Naive thymus-derived CD4-positive, alpha-beta T cell (primary cell): ENCODE results near the gene LASP1. TPM values are rescaled to one million over a fixed set of nuclear protein-coding genes. Genes with fewer than 3 reads are reported as not detected.

Experiments used
- ATAC-seq: fragments of 150-1000 bp; cut with Tn5 transposase; 2 replicates; pipeline ENCODE4 v1.10.0; 2021; ENCODE audit warnings: mild to moderate bottlenecking, moderate library complexity
- CTCF ChIA-PET: fragments of 350-600 bp; sonication (Branson Sonifier 250); formaldehyde crosslinking; loops from one replicate; lab custom pipeline; 2021; ENCODE audit warnings: antibody characterized with exemption; lab: Charles Lee
- POLR2A ChIA-PET: fragments of 350-600 bp; sonication (Branson Sonifier 250); formaldehyde crosslinking; loops from one replicate; lab custom pipeline; 2021; ENCODE audit warnings: antibody characterized with exemption, inconsistent platforms; lab: Charles Lee
- DNase-seq, 9 donors: peaks; one replicate each; pipeline versions ENCODE4 v3.0.0 to v3.0.0-alpha.2; 2020 to 2022; ENCODE audit warnings: mixed read lengths in 1 of 9
- H3K27ac ChIP-seq: one replicate; pipeline ENCODE4 v1.7.0; 2013; ENCODE audit warnings: mild to moderate bottlenecking, low read depth, low read length, moderate library complexity
- H3K27me3 ChIP-seq, 2 donors: one replicate each; pipeline ENCODE4 v1.7.0; 2013; ENCODE audit warnings: low read length in 2 of 2, mild to moderate bottlenecking in 2 of 2, moderate library complexity in 2 of 2; ENCODE audit not compliant: control insufficient read depth in 2 of 2, insufficient read depth in 2 of 2
- H3K36me3 ChIP-seq, 3 experiments: 1 replicate in 2 of 3; 2 replicates in 1 of 3; pipeline ENCODE4 v1.7.0; 2013; ENCODE audit warnings: low read length in 3 of 3, mild to moderate bottlenecking in 3 of 3, moderate library complexity in 1 of 3; ENCODE audit not compliant: insufficient read depth in 3 of 3, control insufficient read depth in 2 of 3
- H3K4me1 ChIP-seq, 2 donors: one replicate each; pipeline ENCODE4 v1.7.0; 2013; ENCODE audit warnings: low read length in 2 of 2, mild to moderate bottlenecking in 2 of 2, moderate library complexity in 1 of 2; ENCODE audit not compliant: control insufficient read depth in 2 of 2, insufficient read depth in 2 of 2
- H3K4me3 ChIP-seq: 2 replicates; pipeline ENCODE4 v1.7.0; 2013; ENCODE audit warnings: mild to moderate bottlenecking, low read length
- H3K9me3 ChIP-seq, 3 experiments: 1 replicate in 2 of 3; 2 replicates in 1 of 3; pipeline ENCODE4 v1.7.0; 2013; ENCODE audit warnings: low read length in 3 of 3; ENCODE audit not compliant: control insufficient read depth in 2 of 3
- H3K27ac Mint-ChIP-seq, 9 donors: one replicate each; pipeline ENCODE4 v1.8.0; 2020 to 2022; ENCODE audit warnings: mixed read lengths in 9 of 9, mild to moderate bottlenecking in 8 of 9, moderate library complexity in 5 of 9, inconsistent platforms in 2 of 9
- H3K27me3 Mint-ChIP-seq, 5 donors: one replicate each; pipeline ENCODE4 v1.8.0; 2021 to 2022; ENCODE audit warnings: mixed read lengths in 5 of 5, mild to moderate bottlenecking in 1 of 5
- H3K36me3 Mint-ChIP-seq, 5 donors: one replicate each; pipeline ENCODE4 v1.8.0; 2020 to 2022; ENCODE audit warnings: mixed read lengths in 5 of 5, mild to moderate bottlenecking in 3 of 5, inconsistent platforms in 1 of 5
- H3K4me1 Mint-ChIP-seq, 7 donors: one replicate each; pipeline ENCODE4 v1.8.0; 2020 to 2022; ENCODE audit warnings: mixed read lengths in 7 of 7, mild to moderate bottlenecking in 3 of 7, inconsistent platforms in 1 of 7
- H3K4me3 Mint-ChIP-seq, 10 donors: one replicate each; pipeline ENCODE4 v1.8.0; 2020 to 2022; ENCODE audit warnings: mild to moderate bottlenecking in 10 of 10, mixed read lengths in 10 of 10, moderate library complexity in 6 of 10, inconsistent platforms in 2 of 10
- H3K9me3 Mint-ChIP-seq, 11 donors: one replicate each; pipeline ENCODE4 v1.8.0; 2020 to 2022; ENCODE audit warnings: mixed read lengths in 11 of 11, mild to moderate bottlenecking in 4 of 11, inconsistent platforms in 1 of 11, moderate library complexity in 1 of 11
- intact Hi-C, 2 donors: fragments of 100-400 bp; cut with micrococcal nuclease; formaldehyde crosslinking; loops; one replicate each; pipeline ENCODE4 v1.15.1; 2023
- polyA plus RNA-seq, 2 donors: library from polyadenylated mRNA; unstranded; fragments of 300-500 nt; fragmentation: Illumina TruSeq; gene quantifications; one replicate each; pipeline ENCODE4 v1.2.3, GENCODE V29; 2021
- total RNA-seq, 6 experiments: library from RNA in 5 of 6; stranded (reverse) in 5 of 6; gene quantifications; 1 replicate in 5 of 6; 2 replicates in 1 of 6; pipeline ENCODE4 v1.2.3 and lab custom pipeline; 2021 to 2026

The LASP1 gene
- total and polyA plus RNA-seq, 7 experiments from 2014 or later = 43.4 to 199 (median 104) TPM

DNA sequence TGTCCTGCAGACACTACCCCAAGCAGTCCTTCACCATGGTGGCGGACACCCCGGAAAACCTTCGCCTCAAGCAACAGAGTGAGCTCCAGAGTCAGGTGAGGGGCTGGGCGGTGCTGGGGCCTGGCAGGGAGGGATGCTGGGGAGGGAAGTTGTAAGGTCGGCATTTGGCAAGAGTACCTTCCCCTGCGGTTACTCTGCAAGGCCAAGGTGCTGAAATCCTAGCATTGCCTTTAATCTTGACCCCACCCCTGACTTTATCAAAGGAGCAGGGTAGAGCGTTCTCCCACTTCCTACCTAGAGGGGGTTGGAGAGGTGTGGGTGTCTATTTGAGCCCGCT, 20.5 kb downstream of the LASP1 start:
- ChIA-PET CTCF (interaction anchor here (1.0 kb wide), 1 partner anchor 18 kb away, joined by 3 read pairs; no protein-coding TSS in a partner anchor), POLR2A (interaction anchor here (0.7 to 2.0 kb wide), 4 partner anchors 8 to 27 kb away, joined by 3 to 5 read pairs (median 5); partner anchors contain the start of gene LASP1)
- no peaks in the 10 kb centered on the region for H3K27me3 ChIP-seq
- peaks cover 72 to 82% of the 10 kb centered on the region in 2 donors for H3K4me1 ChIP-seq
- DNase-seq (peak in 2 of 9 donors; percentile 19 to 22), ATAC-seq (peak; percentile 21)
- Mint-ChIP-seq H3K36me3 (peaks cover 0 to 26% (median 9%) of the 10 kb centered on the region in 5 donors), H3K4me1 (peaks cover 50 to 94% (median 80%) of the 10 kb centered on the region in 7 donors), H3K9me3 (peaks cover 0 to 3% (median 0%) of the 10 kb centered on the region in 11 donors), H3K4me3 (peak overlapping the region in 9 of 10 donors; percentile 54 to 74 (median 69)), H3K27me3 (no peaks in the 10 kb centered on the region), H3K27ac (peak overlapping the region; percentile 64 to 96 (median 90))
- no peak overlapping the region for H3K4me3 ChIP-seq
- peaks cover 0 to 40% (median 6%) of the 10 kb centered on the region in 3 experiments for H3K36me3 ChIP-seq
- intact Hi-C loops = loop anchor here in 1 of 2 donors (2.0 kb wide), 1 partner anchor 20 kb away; the partner anchor contains the start of gene LASP1
- no peaks in the 10 kb centered on the region for H3K9me3 ChIP-seq
- H3K27ac ChIP-seq = peak overlapping the region; percentile 67

DNA sequence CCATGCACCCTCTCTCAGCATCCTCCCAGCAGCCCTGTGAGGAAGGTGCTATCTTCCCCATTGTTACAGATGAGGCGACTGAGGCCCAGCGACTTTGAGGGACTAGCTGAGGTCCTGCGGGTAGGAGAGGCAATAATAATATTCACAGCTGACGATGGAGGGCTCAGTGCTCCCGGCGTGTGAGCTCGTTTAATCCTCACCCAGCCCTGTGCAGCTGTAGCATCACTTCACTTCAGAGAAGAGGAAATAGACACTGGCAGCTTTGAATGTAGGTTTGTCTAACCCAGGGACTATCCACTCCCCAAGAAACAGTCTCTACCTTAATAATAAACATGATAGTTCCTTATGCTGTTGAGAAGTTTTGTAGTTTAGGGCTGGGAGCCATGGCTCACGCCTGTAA, 21.6 kb downstream of the LASP1 start:
- Mint-ChIP-seq H3K9me3 (peaks cover 0 to 2% (median 0%) of the 10 kb centered on the region in 11 donors), H3K4me1 (peaks cover 39 to 89% (median 75%) of the 10 kb centered on the region in 7 donors), H3K27me3 (no peaks in the 10 kb centered on the region), H3K27ac (peak overlapping the region; percentile 53 to 97 (median 91)), H3K36me3 (peaks cover 0 to 27% (median 5%) of the 10 kb centered on the region in 5 donors), H3K4me3 (peak overlapping the region; percentile 6 to 78 (median 62))
- intact Hi-C loops = loop anchor here in 1 of 2 donors (2.0 kb wide), 1 partner anchor 21 kb away; the partner anchor contains the start of gene LASP1
- ATAC-seq (peak; percentile 78), DNase-seq (peak in 6 of 9 donors; percentile 16 to 55 (median 44))
- ChIA-PET POLR2A (interaction anchor here (0.5 to 1.3 kb wide), 7 partner anchors 11 to 262 kb away, joined by 3 to 7 read pairs (median 3); partner anchors contain the start of gene LASP1), CTCF (interaction anchor here (0.5 to 1.3 kb wide), 7 partner anchors 19 to 261 kb away, joined by 3 to 4 read pairs (median 3); partner anchors contain the start of genes LASP1 and RPL23)
- Histone ChIP-seq H3K9me3 (no peaks in the 10 kb centered on the region), H3K27ac (peak overlapping the region; percentile 67), H3K36me3 (peaks cover 4 to 50% (median 6%) of the 10 kb centered on the region in 3 experiments), H3K4me1 (peaks cover 72 to 76% of the 10 kb centered on the region in 2 donors), H3K4me3 (no peak overlapping the region), H3K27me3 (no peaks in the 10 kb centered on the region)

DNA sequence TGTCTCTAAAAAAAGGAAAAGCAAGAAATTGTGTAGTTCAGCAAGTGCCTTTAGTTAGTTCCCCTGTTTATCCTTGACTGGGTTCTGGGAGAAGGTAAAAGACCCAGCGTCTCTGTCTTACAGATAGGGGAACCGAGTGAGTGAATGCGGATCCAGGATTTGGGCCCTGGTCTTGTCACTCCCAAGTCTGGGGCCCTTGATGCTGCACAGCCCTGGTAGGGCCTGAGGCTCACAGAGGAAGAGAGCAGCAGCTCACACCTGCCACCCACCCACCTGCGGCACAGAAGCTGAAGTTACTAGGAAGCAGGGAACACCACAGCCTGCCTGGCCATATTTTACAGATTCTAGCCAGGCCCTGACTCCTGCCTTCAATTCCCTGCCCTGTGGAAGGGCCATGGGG, 22.2 kb downstream of the LASP1 start:
- POLR2A ChIA-PET = interaction anchor here (0.6 to 1.3 kb wide), 8 partner anchors 9 to 262 kb away, joined by 3 to 7 read pairs (median 3); partner anchors contain the start of gene LASP1
- Histone ChIP-seq H3K4me3 (no peak overlapping the region), H3K9me3 (no peaks in the 10 kb centered on the region), H3K27ac (peak overlapping the region; percentile 67), H3K4me1 (peaks cover 75 to 76% of the 10 kb centered on the region in 2 donors), H3K36me3 (peaks cover 4 to 54% (median 6%) of the 10 kb centered on the region in 3 experiments), H3K27me3 (no peaks in the 10 kb centered on the region)
- peak overlapping the region; percentile 53 to 97 (median 91) for H3K27ac Mint-ChIP-seq
- peak overlapping the region in 9 of 10 donors; percentile 6 to 78 (median 68) for H3K4me3 Mint-ChIP-seq
- H3K9me3 Mint-ChIP-seq = peaks cover 0 to 2% (median 0%) of the 10 kb centered on the region in 11 donors
- CTCF ChIA-PET = interaction anchor here (1.1 to 1.3 kb wide), 3 partner anchors 23 to 261 kb away, joined by 3 to 4 read pairs (median 4); partner anchors contain the start of genes LASP1 and RPL23
- H3K36me3 Mint-ChIP-seq = peaks cover 0 to 31% (median 5%) of the 10 kb centered on the region in 5 donors
- no peak for ATAC-seq
- DNase-seq = no peak
- intact Hi-C loops = no loop called here
- H3K27me3 Mint-ChIP-seq = no peaks in the 10 kb centered on the region
- peaks cover 36 to 89% (median 75%) of the 10 kb centered on the region in 7 donors for H3K4me1 Mint-ChIP-seq

DNA sequence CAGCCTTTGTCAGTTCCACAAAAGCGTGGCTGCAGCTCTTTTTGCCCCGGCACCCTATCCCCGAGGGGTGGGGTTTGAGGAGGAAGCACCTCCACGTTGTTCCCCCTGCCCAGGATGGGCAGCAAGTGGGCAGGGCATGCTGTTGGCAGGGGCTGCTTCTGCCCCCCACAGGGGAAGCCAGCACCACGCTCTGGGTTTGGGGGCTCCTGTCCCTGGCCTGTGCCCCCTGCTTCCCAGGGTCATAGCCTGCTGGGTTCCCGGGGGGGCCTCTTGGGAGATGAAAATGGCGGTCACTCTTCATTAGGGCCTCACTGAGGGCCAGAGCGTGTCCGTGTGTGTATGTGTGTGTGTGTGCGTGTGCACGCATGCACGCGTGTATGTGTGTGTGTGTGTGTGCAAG, 22.8 kb downstream of the LASP1 start:
- DNase-seq (no peak), ATAC-seq (no peak)
- Mint-ChIP-seq H3K4me3 (peak overlapping the region in 5 of 10 donors; percentile 39 to 73 (median 71)), H3K27ac (peak overlapping the region in 7 of 9 donors; percentile 63 to 97 (median 90)), H3K9me3 (peaks cover 0 to 2% (median 0%) of the 10 kb centered on the region in 11 donors), H3K36me3 (peaks cover 0 to 37% (median 5%) of the 10 kb centered on the region in 5 donors), H3K4me1 (peaks cover 38 to 89% (median 75%) of the 10 kb centered on the region in 7 donors), H3K27me3 (no peaks in the 10 kb centered on the region)
- Histone ChIP-seq H3K4me1 (peaks cover 76 to 80% of the 10 kb centered on the region in 2 donors), H3K36me3 (peaks cover 4 to 54% (median 6%) of the 10 kb centered on the region in 3 experiments), H3K9me3 (no peaks in the 10 kb centered on the region), H3K27me3 (no peaks in the 10 kb centered on the region), H3K4me3 (no peak overlapping the region), H3K27ac (peak overlapping the region; percentile 67)
- ChIA-PET CTCF (no interaction called here), POLR2A (interaction anchor here (0.9 to 2.8 kb wide), 5 partner anchors 8 to 39 kb away, joined by 3 to 18 read pairs (median 6); partner anchors contain the start of genes LASP1 and RPL23)
- intact Hi-C loops = no loop called here

DNA sequence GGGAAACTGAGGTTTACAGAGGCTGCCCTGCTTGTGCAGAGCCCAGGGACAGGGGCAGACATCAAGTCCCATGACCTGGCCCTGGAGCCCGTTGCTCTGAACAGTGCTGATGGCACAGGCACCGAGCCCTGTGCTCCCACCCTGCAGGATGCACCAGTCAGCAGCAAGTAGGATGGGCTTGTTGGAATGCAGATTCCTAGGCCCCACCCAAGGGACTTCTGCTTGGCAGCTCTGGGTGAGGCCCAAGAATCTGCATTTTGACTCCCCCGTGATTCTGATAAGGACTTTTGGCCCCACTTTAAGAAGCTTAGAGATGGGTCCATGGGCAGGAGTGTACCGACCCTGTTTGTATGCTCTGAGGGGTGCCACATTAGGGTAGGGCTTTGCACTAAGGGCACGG, 23.3 kb downstream of the LASP1 start:
- intact Hi-C loops = no loop called here
- POLR2A ChIA-PET = interaction anchor here (0.5 to 2.8 kb wide), 7 partner anchors 8 to 269 kb away, joined by 3 to 18 read pairs (median 5); partner anchors contain the start of genes LASP1 and RPL23
- peaks cover 78 to 85% of the 10 kb centered on the region in 2 donors for H3K4me1 ChIP-seq

DNA sequence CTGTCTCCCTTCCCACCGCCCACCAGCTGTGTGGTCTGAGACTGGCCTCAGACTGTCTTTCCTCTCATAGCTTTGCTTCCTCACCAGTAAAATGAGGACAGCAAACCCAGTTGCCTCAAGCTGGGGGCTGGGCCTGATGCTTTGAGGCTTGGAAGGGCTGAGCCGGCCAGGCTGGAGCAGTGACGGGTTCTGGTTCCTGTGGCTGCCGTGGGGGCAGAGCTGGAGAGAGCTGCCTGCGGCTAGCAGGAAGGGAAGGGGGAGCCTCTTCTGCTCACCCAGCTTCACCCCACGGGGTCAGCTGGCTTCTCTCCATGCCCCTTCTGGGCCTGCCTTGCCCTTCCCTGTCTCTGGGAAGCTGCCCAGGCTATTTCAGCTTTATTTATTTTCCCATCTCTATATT, 23.7 kb downstream of the LASP1 start:
- peaks cover 4 to 47% (median 6%) of the 10 kb centered on the region in 3 experiments for H3K36me3 ChIP-seq
- CTCF ChIA-PET = interaction anchor here (0.6 to 1.7 kb wide), 5 partner anchors 8 to 571 kb away, joined by 3 to 11 read pairs (median 3); no protein-coding TSS in a partner anchor

More for the DNA sequence above, 23.3 kb downstream of the LASP1 start:
- H3K9me3 ChIP-seq = no peaks in the 10 kb centered on the region
- DNase-seq (no peak), ATAC-seq (no peak)
- H3K27ac ChIP-seq = peak overlapping the region; percentile 67
- Mint-ChIP-seq H3K4me3 (peak overlapping the region in 4 of 10 donors; percentile 14 to 72 (median 48)), H3K9me3 (peaks cover 0 to 2% (median 0%) of the 10 kb centered on the region in 11 donors), H3K27ac (peak overlapping the region; percentile 54 to 95 (median 88)), H3K27me3 (no peaks in the 10 kb centered on the region), H3K36me3 (peaks cover 0 to 39% (median 5%) of the 10 kb centered on the region in 5 donors), H3K4me1 (peaks cover 42 to 89% (median 77%) of the 10 kb centered on the region in 7 donors)
- CTCF ChIA-PET = interaction anchor here (0.6 to 1.7 kb wide), 4 partner anchors 9 to 572 kb away, joined by 3 to 11 read pairs (median 4); no protein-coding TSS in a partner anchor
- H3K36me3 ChIP-seq = peaks cover 4 to 50% (median 6%) of the 10 kb centered on the region in 3 experiments
- no peaks in the 10 kb centered on the region for H3K27me3 ChIP-seq
- no peak overlapping the region for H3K4me3 ChIP-seq

More for the DNA sequence above, 23.7 kb downstream of the LASP1 start:
- peak overlapping the region; percentile 52 for H3K27ac ChIP-seq
- DNase-seq (no peak), ATAC-seq (peak; percentile 40)
- no peaks in the 10 kb centered on the region for H3K9me3 ChIP-seq
- H3K27ac Mint-ChIP-seq = peak overlapping the region; percentile 54 to 95 (median 88)
- H3K4me3 ChIP-seq = no peak overlapping the region
- H3K27me3 ChIP-seq = no peaks in the 10 kb centered on the region
- POLR2A ChIA-PET = interaction anchor here (0.5 to 2.8 kb wide), 6 partner anchors 12 to 269 kb away, joined by 3 to 18 read pairs (median 6); partner anchors contain the start of genes LASP1 and RPL23
- peak overlapping the region in 4 of 10 donors; percentile 12 to 72 (median 48) for H3K4me3 Mint-ChIP-seq
- peaks cover 0 to 2% (median 0%) of the 10 kb centered on the region in 11 donors for H3K9me3 Mint-ChIP-seq
- H3K4me1 ChIP-seq = peaks cover 80 to 90% of the 10 kb centered on the region in 2 donors
- H3K4me1 Mint-ChIP-seq = peaks cover 43 to 89% (median 79%) of the 10 kb centered on the region in 7 donors
- intact Hi-C loops = no loop called here
- no peaks in the 10 kb centered on the region for H3K27me3 Mint-ChIP-seq
- peaks cover 0 to 44% (median 5%) of the 10 kb centered on the region in 5 donors for H3K36me3 Mint-ChIP-seq
